HTERT RPE-1 (cell line): ENCODE data around the gene HSDL2.

Experiments used
- in situ Hi-C: fragments of 300-500 bp; cut with MboI; formaldehyde crosslinking; loops from 4 replicates; pipeline ENCODE4 v1.14.3; 2020; ENCODE audit warnings: low sequenced_read_pairs

Gene HSDL2

DNA sequence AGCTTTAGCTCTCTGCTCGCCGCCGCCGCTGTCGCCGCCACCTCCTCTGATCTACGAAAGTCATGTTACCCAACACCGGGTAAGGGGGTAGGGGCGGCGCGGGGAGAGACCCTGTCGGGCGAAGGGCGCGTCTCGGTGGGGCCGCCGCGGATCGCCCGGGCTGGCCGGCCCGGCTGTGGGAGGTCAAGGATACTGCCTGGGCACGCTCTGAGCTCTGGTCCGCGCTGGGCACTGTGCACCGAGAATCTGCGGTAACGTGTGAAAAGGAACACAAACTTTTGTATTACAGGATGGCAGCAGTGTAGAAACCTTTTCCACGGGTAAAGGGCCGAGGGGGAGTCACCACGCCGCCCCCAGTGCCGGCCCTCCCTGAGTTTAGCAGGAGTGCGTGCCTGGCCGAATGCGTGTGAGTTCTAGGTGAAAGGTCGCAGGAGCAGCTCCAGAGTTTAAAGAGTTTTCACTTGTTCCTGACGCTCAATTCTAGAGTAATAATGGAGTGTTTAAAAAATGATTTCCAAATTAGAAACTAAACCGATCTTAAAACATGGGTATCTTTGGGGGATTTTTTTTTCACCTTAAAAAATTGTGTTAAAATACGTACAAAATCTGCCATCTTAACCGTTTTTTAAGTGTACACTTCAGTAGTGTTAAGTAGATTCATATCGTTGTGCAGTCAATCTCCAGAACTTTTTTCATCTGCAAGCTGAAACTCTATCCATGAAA is at the start of gene HSDL2:
Gene HSDL2 (plus strand): TSS at position 7 of the 723 bp plus-strand sequence. CDS start 56 bp downstream, at position 63.
- in situ Hi-C loops: no loop called here

- in situ Hi-C loops: no loop called here
Observed at GRCh38 chr9:112331674-112331952, 48.3 kb upstream of the HSDL2 start.

DNA sequence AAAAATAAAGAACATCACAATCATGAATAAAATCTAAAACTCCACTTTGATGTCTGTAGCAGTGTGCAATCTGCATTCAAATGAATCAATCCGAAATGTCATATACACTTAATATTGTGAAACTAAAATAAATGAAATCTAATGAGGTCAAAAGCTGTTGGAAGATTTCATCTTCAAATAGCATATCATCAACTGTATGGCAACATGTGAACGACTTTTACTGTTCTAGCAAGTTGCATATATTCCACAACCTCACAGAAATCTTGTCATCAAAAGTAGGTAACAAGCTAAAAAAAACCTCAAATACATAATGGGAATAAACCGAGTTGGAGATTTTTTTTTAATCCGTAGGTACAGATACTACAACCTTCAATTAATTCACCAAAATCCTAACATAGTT is 47.7 kb upstream of the HSDL2 start:
- in situ Hi-C loops: no loop called here

DNA sequence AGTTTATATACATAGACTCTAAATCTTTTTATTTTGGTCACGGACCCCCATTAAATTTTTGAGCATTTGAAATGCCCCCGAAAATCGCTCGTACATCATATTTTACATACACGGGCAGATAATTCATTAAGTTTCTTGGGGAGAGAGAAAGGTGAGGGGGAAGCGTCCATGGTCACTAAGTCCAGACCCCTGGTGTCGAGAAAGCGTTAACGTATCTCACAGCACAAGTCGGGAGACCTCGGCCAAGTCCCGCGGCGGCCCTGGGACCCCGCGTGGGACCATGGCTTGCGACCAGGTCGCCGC is 47.3 kb upstream of the HSDL2 start:
- in situ Hi-C loops: no loop called here

DNA sequence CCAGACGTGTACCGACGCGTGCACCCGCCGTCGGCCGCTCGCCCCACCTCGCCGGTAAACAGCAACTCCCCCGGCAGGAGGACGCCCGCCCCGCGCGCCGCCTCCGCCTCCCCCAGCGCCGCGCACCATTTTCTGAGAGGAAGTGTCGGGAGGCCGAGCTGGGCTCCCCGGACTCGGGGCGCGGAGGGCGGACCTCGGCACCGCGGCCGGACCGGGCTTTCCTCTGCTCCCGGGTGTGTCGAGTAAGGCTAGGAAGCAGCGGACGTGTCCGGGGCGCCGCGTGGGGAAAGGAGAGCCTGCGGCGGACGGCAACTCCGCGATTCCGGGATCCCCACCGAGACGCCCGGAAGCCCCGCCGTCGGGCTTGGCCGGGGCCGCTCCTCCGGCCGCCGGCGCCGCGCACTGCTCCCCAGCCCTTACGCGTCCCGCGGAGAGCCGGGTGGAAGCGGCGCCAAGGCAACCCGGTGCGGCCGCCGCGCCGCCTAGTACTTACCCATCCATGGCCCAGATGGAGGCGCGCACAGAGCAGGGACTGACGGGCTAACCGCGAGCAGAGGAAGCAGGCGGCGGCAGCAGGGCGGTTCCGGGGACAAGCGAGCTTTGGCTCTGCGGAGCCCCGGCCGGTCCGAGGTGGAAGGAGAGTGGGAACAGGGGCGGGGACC is 46.8 kb upstream of the HSDL2 start, which contains the start of gene PTBP3:
Gene PTBP3 (minus strand): TSS at position 643 of the 662 bp plus-strand sequence. CDS start 35,754 bp downstream, outside the sequence.
- in situ Hi-C loops: no loop called here

- in situ Hi-C loops: no loop called here
Observed at GRCh38 chr9:112333639-112334431, 46.1 kb upstream of the HSDL2 start.

- in situ Hi-C loops: no loop called here
Observed at GRCh38 chr9:112334432-112334841, 45.5 kb upstream of the HSDL2 start.

- in situ Hi-C loops: no loop called here
Observed at GRCh38 chr9:112337547-112337946, 42.4 kb upstream of the HSDL2 start.

GRCh38 chr9:112338561-112338960 is 41.3 kb upstream of the HSDL2 start:
- in situ Hi-C loops: no loop called here

DNA sequence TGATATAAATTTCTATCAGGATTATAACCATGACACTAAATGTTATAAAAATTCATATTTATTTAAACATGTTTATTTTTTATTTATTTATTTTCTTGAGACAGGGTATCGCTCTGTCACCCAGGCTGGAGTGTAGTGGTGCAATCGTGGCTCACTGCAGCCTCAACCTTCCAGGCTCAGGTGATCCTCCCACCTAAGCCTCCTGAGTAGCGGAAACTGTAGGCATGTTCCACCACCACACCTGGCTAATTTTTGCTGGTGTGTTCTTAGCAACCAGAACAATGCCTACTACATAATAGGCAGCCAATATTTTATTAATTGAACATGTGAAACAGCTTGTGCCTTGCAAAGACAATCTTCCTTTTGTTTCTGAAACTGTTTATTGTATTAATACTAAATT is 40.0 kb upstream of the HSDL2 start:
- in situ Hi-C loops: no loop called here

GRCh38 chr9:112341730-112342129 is 38.2 kb upstream of the HSDL2 start:
- in situ Hi-C loops: no loop called here

DNA sequence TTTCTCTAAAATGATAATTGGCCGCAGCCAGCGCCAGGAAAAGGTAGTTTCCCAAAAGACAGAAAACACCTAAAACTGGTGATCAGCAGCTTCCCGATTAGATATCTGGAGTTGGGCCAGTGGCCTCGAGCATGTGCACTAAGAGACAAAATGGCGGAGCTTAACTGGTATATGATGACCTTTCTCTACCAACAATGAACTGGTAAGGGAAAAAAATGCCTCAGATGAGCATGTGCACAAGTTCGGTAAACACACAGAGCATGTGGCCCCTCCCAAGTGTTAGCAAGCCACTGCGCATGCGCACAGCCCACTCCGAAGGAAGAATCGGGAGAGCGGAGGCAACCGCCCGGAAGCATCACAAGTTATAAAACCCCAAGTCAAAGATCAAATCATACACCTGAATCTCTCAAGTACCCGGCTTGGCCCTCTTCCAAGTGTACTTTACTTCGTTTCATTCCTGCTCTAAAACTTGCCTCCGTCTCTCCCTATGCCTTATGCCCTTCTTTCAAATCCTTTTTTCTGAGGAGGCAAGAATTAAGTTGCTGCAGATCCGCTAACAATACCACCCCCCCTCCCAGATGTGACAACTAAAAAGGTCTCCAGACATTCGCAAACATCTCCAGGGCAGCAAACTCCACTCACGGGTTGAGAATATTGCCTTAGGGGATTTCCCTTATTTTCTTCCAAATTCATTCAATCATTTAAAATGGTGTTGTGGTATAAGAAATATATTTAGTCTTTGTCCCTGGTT is 31.5 kb upstream of the HSDL2 start:
- in situ Hi-C loops: no loop called here

DNA sequence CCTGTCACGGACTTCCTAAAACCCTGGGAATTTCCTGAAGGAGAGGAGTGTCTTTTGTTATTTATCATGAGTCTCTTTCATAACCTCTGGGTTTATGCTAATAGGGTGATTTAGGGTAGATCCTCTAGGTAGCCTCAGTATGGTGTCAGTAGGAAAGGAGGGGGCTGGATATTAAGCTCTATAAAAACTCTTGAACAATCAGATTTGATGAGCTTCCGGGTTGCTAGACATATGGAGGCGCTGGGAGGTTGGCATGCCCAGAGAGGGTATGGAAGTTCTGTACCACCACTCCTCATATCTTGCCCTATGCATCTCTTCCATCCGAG is 30.9 kb upstream of the HSDL2 start:
- in situ Hi-C loops: no loop called here

GRCh38 chr9:112351184-112351583 is 28.7 kb upstream of the HSDL2 start:
- in situ Hi-C loops: loop anchor here (25.0 kb wide), 1 partner anchor 239 kb away; no protein-coding TSS in a partner anchor

- in situ Hi-C loops: loop anchor here (25.0 kb wide), 1 partner anchor 240 kb away; no protein-coding TSS in a partner anchor
Observed at GRCh38 chr9:112352209-112352608, 27.7 kb upstream of the HSDL2 start.

DNA sequence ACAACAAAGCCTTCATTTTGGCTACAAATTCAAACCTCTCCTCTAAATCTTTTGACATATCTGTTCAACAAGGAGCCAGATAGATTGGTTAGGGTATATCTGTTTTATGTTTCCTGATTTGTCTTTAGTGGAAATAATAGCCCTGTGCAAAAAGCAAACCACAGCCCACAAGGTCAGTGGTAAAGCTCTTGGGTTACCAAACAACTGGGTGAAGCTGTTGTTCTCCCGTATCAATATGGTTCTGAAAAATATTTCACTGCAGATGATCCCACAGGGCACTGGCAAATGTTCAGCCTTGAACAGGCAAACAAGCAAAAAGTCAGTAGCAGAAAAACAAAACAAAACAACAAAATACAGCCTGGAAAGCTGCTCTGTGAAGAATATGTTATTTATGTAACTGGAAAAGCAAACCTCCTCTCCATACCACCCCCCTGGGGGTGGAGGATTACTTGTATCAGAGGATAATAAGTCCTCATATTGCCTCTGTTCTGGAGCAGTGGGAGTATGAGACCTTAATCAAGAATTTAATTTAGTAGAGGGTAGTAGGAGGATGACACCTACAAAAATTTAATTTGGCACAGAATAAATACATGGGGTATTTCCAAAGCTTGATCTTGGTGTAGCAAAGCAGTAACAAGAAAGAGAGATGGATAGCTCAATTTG is 25.7 kb upstream of the HSDL2 start:
- in situ Hi-C loops: loop anchor here (25.0 kb wide), 1 partner anchor 242 kb away; no protein-coding TSS in a partner anchor

DNA sequence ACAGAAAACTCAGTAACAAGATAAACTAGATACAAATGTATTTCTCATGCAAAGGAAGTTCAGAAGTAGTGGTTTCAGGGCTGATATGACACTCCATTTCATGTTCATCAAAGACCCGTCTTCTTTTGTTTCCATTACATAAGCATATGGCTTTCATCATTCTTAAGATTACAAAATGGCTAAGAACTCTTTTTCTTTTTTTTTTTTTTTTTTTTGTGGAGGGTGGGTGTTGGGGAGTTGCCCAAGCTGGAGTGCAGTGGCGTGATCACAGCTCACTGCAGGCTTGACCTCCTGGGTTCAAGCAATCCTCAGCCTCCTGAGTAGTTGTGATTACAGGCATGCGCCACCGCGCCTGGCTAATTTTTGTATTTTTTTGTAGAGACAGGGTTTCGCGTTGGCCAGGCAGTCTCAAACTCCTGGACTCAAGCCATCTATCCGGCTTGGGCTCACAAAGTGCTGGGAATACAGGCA is 24.4 kb upstream of the HSDL2 start:
- in situ Hi-C loops: loop anchor here (25.0 kb wide), 1 partner anchor 243 kb away; no protein-coding TSS in a partner anchor

GRCh38 chr9:112360047-112360804 is 19.7 kb upstream of the HSDL2 start:
- in situ Hi-C loops: loop anchor here (25.0 kb wide), 1 partner anchor 248 kb away; no protein-coding TSS in a partner anchor

DNA sequence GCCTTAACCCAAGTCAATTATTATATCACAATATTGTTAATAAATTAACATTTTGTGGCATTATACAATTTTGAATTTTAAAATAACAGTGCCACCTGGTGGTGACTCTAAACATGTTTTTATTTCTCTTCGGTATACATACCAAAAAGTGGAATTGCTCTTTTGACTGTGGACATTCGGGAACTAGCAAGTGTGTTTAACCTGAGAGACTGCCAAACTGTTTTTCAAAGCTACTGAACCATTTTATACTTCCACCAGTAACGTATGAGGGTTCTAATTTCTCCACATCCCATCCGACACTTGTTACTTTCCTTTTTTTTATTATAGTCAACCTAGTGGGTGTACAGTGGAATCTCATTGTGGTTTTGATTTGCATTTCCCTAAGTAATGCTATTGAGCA is 18.3 kb upstream of the HSDL2 start:
- in situ Hi-C loops: loop anchor here (25.0 kb wide), 1 partner anchor 249 kb away; no protein-coding TSS in a partner anchor

- in situ Hi-C loops: loop anchor here (25.0 kb wide), 1 partner anchor 252 kb away; no protein-coding TSS in a partner anchor
Observed at GRCh38 chr9:112364761-112365160, 15.1 kb upstream of the HSDL2 start.
